Measurements from ENCODE around the gene KLHL24. TPM values are rescaled to one million over a fixed set of nuclear protein-coding genes. Genes with fewer than 3 reads are reported as not detected.
"Not testable (repeated sequence)": the region's sequence is repeated elsewhere in the genome, so short reads cannot be mapped to it uniquely, and the experiment has no call there.

The KLHL24 gene
- total RNA-seq, 1 experiment from 2014 or later, result 14.0 TPM

DNA sequence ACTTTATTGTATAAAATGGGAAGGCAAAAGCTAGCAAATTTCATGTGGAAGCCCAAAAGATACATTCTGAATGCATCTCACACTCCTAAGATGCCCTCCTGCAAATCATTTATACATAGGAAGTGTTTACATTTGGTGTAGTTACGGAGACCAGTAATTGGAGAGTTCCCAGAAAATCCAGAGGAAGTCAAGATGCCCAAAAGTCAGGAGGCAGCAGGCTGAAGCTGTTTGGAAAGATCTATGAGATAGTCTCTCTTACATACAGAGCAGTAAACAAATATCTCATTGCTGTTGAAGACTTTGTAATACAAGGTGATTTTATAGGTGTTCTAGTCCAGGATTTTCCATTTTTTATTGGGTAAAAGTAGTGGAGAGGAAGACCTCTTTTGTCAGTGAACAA lies 8.8 kb downstream of the KLHL24 start:
- no peak for DNase-seq
- Histone ChIP-seq H3K9me3 (replicated peaks) (no peaks in the 10 kb centered on the region), H3K4me1 (no peaks in the 10 kb centered on the region), H3K27ac (no peak overlapping the region), H3K27me3 (no peaks in the 10 kb centered on the region), H3K36me3 (no peaks in the 10 kb centered on the region), H3K4me3 (no peak overlapping the region)

- DNase-seq, result no peak
These were observed 9.8 kb downstream of the KLHL24 start for GRCh38 chr3:183645254-183645653.

DNA sequence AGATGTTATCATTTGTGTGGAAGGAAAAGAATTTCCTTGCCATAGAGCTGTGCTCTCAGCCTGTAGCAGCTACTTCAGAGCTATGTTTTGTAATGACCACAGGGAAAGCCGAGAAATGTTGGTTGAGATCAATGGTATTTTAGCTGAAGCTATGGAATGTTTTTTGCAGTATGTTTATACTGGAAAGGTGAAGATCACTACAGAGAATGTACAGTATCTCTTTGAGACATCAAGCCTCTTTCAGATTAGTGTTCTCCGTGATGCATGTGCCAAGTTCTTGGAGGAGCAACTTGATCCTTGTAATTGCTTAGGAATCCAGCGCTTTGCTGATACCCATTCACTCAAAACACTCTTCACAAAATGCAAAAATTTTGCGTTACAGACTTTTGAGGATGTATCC lies 15.1 kb downstream of the KLHL24 start:
- Histone ChIP-seq H3K9me3 (replicated peaks) (peaks cover 26% of the 10 kb centered on the region), H3K27ac (no peak overlapping the region), H3K27me3 (no peaks in the 10 kb centered on the region), H3K4me1 (no peaks in the 10 kb centered on the region), H3K36me3 (no peaks in the 10 kb centered on the region; the same call in 1 of the 2 replicates), H3K4me3 (no peak overlapping the region)
- no peak for DNase-seq

More at GRCh38 chr3:183645254-183645653, 9.8 kb downstream of the KLHL24 start:
- H3K27ac ChIP-seq, result no peak overlapping the region
- H3K9me3 ChIP-seq (replicated peaks), result no peaks in the 10 kb centered on the region
- no peaks in the 10 kb centered on the region for H3K27me3 ChIP-seq
- no peaks in the 10 kb centered on the region for H3K4me1 ChIP-seq
- no peak overlapping the region for H3K4me3 ChIP-seq
- no peaks in the 10 kb centered on the region for H3K36me3 ChIP-seq

GRCh38 chr3:183653209-183654064 lies 18.0 kb downstream of the KLHL24 start:
- H3K36me3 ChIP-seq, result no peaks in the 10 kb centered on the region; the same call in 1 of the 2 replicates
- no peak overlapping the region for H3K4me3 ChIP-seq
- H3K27ac ChIP-seq, result no peak overlapping the region
- H3K4me1 ChIP-seq, result no peaks in the 10 kb centered on the region
- peaks cover 26% of the 10 kb centered on the region for H3K9me3 ChIP-seq (replicated peaks)
- no peaks in the 10 kb centered on the region for H3K27me3 ChIP-seq
- peak in 1 of 2 experiments; percentile 26 for DNase-seq

GRCh38 chr3:183654727-183655126 lies 19.3 kb downstream of the KLHL24 start:
- H3K36me3 ChIP-seq, result no peaks in the 10 kb centered on the region; the same call in 1 of the 2 replicates
- no peak overlapping the region for H3K27ac ChIP-seq
- H3K9me3 ChIP-seq (replicated peaks), result peaks cover 26% of the 10 kb centered on the region
- no peaks in the 10 kb centered on the region for H3K4me1 ChIP-seq
- no peak for DNase-seq
- no peak overlapping the region for H3K4me3 ChIP-seq
- H3K27me3 ChIP-seq, result no peaks in the 10 kb centered on the region

- Histone ChIP-seq H3K27me3 (no peaks in the 10 kb centered on the region), H3K36me3 (peaks cover 3% of the 10 kb centered on the region; the same call in 1 of the 2 replicates), H3K9me3 (replicated peaks) (no peaks in the 10 kb centered on the region), H3K4me3 (no peak overlapping the region), H3K27ac (no peak overlapping the region), H3K4me1 (no peaks in the 10 kb centered on the region; the same call in 1 of the 2 replicates)
- no peak for DNase-seq
These were observed 26.7 kb downstream of the KLHL24 start for GRCh38 chr3:183662099-183662498.

DNA sequence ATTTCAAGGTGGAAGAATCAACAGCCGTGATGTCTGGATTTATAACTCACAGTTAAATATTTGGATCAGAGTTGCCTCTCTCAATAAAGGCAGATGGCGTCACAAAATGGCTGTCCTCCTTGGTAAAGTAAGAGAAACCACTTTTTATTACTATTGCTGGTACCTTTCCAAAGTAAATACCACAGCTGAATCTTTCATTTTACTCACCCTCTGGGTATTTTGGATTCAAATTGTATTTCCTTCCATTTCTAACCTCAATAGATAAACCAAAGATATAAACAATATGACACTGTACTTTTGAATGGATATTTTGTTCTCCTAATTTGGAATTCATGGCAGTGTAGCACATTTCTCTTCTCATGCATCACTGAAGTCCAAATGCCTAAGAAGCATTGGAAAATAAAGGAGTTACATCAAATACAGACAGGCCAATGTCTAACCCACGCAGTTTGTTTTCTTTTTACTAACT lies 29.5 kb downstream of the KLHL24 start:
- 0 out of 2 replicates have a peak, but pooled peaks cover 2% of the 10 kb centered on the region for H3K9me3 ChIP-seq (replicated peaks)
- no peaks in the 10 kb centered on the region; the same call in 1 of the 2 replicates for H3K4me1 ChIP-seq
- H3K27ac ChIP-seq, result no peak overlapping the region
- H3K27me3 ChIP-seq, result no peaks in the 10 kb centered on the region
- peak in 1 of 2 experiments; percentile 37 for DNase-seq
- H3K4me3 ChIP-seq, result no peak overlapping the region
- H3K36me3 ChIP-seq, result peaks cover 7% of the 10 kb centered on the region

- no peak for DNase-seq
- Histone ChIP-seq H3K27ac (no peak overlapping the region), H3K4me1 (no peaks in the 10 kb centered on the region), H3K27me3 (no peaks in the 10 kb centered on the region), H3K9me3 (replicated peaks) (no peaks in the 10 kb centered on the region), H3K4me3 (no peak overlapping the region), H3K36me3 (no peaks in the 10 kb centered on the region)
These were observed 44.6 kb downstream of the KLHL24 start for GRCh38 chr3:183680061-183680460.

GRCh38 chr3:183687705-183688104 lies 52.3 kb downstream of the KLHL24 start:
- no peaks in the 10 kb centered on the region for H3K27me3 ChIP-seq
- H3K4me1 ChIP-seq, result no peaks in the 10 kb centered on the region
- H3K36me3 ChIP-seq, result no peaks in the 10 kb centered on the region
- no peak overlapping the region for H3K4me3 ChIP-seq
- DNase-seq, result no peak
- H3K9me3 ChIP-seq (replicated peaks), result no peaks in the 10 kb centered on the region
- H3K27ac ChIP-seq, result no peak overlapping the region

DNA sequence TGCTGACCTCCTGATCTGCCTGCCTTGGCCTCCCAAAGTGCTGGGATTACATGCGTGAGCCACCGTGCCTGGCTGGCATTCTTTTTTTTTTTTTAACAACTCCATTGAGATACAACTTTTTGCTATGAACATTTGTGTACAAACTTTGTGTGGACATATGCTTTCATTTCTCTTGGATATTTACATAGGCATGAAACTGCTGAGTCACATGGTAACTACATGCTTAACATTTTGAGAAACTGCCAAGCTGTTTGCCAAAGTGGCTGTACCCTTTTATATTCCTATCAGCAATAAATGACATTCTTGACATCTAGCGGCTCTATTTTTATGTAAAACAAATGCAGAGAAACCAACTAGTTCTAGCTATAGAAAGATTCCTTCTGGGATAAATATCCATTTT lies 53.5 kb downstream of the KLHL24 start:
- no peaks in the 10 kb centered on the region for H3K9me3 ChIP-seq (replicated peaks)
- H3K27me3 ChIP-seq, result no peaks in the 10 kb centered on the region
- H3K27ac ChIP-seq, result no peak overlapping the region
- no peaks in the 10 kb centered on the region for H3K4me1 ChIP-seq
- H3K36me3 ChIP-seq, result no peaks in the 10 kb centered on the region
- DNase-seq, result no peak
- no peak overlapping the region for H3K4me3 ChIP-seq

GRCh38 chr3:183689621-183690020 lies 54.2 kb downstream of the KLHL24 start:
- H3K27me3 ChIP-seq; H3K4me1 ChIP-seq; DNase-seq; H3K27ac ChIP-seq; H3K9me3 ChIP-seq (replicated peaks); H3K4me3 ChIP-seq; H3K36me3 ChIP-seq: not testable (repeated sequence)

DNA sequence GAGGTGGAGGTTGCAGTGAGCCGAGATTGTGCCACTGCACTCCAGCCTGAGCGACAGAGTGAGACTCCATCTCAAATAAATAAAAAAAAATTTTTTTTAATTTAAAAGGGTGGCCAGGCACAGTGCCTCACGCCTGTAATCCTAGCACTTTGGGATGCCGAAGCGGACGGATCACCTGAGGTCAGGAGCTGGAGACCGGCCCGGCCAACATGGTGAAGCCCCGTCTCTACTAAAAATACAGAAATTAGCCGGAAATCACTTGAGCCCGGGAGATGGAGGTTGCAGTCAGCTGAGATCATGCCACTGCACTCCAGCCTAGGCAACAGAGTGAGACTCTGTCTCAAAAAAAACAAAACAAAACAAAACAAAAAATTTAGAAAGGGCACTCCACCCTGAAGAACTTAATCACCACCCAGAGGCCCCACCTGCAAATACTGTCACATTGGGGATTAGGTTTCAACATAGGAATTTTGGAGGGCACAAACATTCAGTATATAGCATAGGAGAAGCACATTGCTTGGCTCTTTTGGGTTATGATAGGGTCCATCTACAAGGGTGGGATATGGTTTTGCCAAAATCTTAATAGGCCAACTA lies 55.1 kb downstream of the KLHL24 start:
- H3K4me3 ChIP-seq, result no peak overlapping the region
- no peaks in the 10 kb centered on the region for H3K36me3 ChIP-seq
- no peaks in the 10 kb centered on the region for H3K27me3 ChIP-seq
- H3K4me1 ChIP-seq, result no peaks in the 10 kb centered on the region
- no peak for DNase-seq
- H3K27ac ChIP-seq, result no peak overlapping the region
- no peaks in the 10 kb centered on the region for H3K9me3 ChIP-seq (replicated peaks)

DNA sequence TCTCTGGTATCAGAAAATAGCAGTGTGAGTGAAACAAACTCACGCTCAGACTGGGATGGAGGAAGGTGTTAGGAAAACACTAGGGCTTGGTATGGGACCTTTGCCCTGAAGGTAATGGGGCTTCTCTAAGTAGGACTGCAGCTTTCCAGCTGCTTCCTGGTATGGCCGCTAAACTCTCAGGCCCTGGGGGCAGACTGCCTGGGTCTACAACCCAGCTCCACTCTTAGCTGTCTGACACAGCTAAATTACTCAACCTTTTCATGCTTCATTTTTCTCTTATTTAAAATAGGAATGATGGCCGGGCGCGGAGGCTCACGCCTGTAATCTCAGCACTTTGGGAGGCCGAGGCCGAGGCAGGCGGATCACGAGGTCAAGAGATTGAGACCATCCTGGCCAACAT lies 57.0 kb downstream of the KLHL24 start:
- Histone ChIP-seq H3K9me3 (replicated peaks) (no peaks in the 10 kb centered on the region), H3K27me3 (no peaks in the 10 kb centered on the region), H3K27ac (no peak overlapping the region), H3K4me3 (no peak overlapping the region), H3K4me1 (peaks cover 4% of the 10 kb centered on the region; the same call in 1 of the 2 replicates), H3K36me3 (no peaks in the 10 kb centered on the region)
- peak; percentile 17 to 31 for DNase-seq

DNA sequence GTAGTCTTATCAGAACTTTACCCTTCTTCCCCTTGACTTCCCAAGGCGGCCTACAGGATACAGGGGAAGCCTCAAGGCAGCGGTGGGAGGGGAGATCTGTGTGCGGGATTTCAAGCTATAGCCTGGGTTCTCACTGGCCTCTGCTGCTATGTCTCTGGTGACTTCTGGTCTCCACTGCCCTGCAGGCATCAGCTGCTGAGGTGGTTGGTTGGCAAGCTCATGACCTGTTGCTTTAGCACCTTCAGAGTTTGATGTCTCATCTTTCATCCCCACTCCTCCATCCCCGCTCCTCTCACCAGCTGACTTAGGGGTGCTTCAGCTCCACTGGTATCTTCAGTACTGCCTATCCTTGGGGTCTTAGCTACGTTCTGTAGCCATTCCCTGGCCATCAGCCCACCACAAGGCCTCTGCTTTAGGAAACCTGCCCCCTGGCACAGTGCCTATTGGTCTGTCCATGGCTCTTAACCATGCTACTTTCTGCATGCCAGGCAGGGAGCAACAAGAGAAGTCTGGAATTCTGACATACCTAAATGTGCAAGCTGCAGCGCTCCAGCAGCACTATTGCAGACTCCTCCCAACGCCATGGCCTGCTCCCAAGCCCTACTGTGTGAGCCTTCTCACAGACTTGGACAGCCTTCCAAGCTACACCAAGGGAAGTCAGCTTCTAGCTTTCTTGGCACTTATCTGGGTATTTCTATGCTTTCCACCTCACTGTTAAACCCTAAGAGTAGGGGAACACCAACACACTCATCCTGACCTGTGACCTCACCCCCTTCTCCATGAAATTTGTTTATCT lies 60.3 kb downstream of the KLHL24 start:
- H3K9me3 ChIP-seq (replicated peaks), result no peaks in the 10 kb centered on the region
- H3K4me1 ChIP-seq, result peaks cover 4% of the 10 kb centered on the region; the same call in 1 of the 2 replicates
- H3K27me3 ChIP-seq, result no peaks in the 10 kb centered on the region
- H3K36me3 ChIP-seq, result no peaks in the 10 kb centered on the region
- no peak overlapping the region for H3K27ac ChIP-seq
- no peak overlapping the region for H3K4me3 ChIP-seq
- peak; percentile 17 to 52 for DNase-seq

Measured in SJCRH30 (cell line).